ENCODE measurements around the gene DHRS3.
A peak's percentile ranks its signal among the peaks of the same experiment; 100 is the strongest.

The DHRS3 gene

DNA sequence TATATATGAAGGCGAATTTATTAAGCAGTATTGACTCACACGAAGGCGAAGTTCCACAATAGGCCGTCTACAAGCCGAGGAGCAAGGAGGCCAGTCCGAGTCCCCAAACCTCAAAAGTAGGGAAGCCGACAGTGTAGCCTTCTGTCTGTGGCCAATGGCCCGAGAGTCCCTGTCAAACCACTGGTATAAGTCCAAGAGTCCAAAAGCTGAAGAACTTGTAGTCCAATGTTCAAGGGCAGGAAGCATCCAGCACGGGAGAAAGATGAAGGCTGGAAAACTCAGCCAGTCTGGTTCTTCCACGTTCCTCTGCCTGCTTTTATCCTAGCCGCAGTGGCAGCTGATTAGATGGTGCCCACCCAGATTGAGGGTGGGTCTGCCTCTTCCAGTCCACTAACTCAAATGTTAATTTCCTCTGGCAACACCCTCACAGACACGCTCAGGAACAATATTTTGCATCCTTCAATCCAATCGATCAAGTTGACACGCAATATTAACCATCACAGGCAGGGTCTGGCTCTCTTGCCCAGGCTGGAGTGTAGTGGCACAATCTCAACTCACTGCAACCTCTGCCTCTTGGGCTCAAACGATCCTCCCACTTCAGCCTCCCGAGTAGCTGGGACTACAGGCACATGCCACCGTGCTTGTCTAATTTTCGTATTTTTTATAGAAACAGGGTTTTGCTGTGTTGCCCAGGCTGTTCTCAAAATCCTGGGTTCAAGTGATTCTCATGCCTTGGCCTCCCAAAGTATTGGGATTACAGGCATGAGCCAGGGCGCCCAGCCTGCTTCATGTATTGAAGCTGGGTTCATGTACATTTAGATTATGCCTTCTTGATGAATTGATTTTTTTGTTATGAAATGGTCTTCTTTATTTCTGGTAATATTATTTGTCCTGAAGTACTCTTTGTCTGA, 85.3 kb downstream of the DHRS3 start:
- DNase-seq: peak; percentile 20

DNA sequence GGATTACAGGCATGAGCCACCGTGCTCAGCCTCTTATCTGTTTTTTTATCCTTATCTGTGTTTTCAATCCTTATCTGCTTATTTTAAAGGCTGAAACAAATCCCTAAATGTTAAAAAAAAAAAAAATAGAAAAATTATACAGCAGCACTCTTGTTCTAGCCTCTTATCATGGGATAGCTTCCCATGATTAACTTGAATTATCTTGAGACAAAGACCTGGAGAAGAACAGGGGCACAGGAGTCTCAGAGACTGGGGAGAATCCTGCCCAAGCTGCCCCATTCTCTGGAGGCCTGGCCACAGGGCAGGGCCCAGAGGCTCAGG, 86.9 kb downstream of the DHRS3 start:
- DNase-seq: peak; percentile 38

DNA sequence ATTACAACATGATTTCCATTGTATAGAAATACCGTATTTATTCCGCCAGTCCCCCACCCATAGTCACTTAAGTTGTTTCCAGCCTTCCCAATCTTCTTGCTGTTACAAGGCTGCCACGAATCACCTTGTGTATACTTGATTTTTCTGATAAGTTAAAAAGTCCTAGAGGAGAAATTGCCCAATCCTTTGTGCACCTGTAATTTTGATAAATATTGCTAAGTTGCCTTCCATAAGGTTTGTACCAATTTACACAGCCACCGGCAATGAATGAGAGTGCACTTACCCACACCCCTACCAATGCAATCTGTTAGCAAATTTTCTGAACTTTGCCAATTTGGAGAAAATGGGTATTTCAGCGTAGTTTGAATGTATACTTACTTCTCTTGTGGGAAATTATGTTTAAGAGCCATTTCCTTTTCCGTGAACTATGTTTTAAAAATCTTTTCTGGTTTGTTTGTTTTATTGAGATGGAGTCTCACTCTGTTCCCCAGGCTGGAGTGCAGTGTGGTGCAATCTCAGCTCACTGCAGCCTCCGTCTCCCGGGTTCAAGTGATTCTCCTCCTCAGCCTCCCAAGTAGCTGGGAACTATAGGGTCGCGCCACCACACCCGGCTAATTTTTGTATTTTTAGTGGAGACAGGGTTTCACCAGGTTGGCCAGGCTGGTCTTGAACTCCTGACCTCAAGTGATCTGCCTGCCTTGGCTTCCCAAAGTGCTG, 87.4 kb downstream of the DHRS3 start:
- peak; percentile 11 for DNase-seq

DNA sequence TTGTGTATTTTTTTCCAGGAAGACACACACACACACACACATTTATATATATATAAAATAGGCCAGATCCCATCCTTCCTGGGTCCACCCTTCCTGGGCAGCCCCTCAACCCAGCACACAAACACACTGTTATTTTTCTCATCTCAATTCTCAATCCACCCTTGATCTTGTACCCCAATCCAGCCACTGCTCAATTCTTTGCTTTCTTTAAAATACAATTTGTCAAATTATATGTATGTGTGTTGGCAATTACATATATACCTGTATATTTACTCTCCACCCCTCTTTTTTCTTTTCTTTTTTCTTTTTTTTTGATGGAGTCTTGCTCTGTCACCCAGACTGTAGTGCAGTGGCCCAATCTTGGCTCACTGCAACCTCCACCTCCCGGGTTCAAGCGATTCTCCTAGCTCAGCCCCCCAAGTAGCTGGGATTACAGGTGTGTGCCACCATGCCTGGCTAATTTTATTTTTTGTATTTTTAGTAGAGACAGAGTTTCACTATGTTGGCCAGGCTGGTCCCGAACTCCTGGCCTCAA, 88.3 kb downstream of the DHRS3 start:
- peak; percentile 0 for DNase-seq

DNA sequence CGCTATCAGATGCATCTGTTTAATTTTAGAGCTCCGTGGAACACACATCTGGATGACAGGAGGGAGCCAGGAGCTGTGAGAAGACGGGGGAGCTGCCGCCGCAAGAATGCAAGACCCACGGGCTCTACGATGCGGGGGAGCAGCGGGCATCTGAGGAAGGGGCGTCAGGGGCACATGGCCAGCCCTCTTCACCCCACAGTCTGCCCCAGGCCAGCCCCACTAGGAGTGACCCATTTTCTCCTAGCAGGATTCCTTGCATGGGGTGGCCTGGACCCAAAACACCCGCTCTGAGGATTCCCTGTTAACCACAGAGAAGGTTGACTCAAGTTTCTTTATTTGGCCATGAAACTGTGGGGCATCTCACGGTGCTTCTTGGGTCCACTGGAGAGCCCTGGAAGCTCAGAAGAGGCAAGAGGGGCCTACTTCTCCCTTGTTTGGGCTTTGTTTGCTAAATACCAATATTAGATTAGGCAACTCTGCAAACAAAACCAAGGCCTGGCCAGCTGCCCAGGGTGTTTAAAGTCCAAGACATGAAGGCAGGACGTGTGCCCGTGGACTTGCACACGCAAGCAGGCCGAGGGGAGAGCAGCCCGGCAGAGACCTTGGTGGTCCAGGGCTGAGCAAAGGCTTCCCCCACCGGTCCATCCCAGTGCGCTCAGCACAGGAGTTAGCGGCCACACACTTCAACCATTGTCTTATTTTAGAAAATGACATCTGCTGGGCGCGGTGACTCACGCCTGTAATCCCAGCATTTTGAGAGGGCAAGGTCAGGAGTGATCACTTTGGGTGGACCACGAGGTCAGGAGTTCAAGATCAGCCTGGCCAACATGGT, 89.8 kb downstream of the DHRS3 start:
- DNase-seq: peak; percentile 42

DNA sequence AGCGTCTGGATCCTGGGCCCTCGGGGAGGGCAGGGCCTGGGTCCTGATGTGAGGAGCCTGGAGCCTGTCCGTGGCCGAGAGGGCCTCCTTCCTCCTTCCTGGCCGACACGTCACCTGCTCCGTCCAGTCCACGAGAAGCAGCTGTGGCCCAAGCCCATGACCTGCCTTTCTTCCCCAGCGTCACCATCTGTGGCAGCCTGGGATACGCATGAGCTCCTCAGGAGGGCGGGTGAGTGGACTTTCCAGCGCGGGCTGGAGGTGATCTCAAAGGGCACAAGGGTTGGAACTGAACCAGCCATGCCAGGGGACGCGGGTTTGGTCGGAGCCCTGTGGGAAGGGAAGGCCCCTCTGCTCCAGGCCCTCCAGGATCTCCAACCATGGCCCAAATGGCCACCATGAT, 90.4 kb downstream of the DHRS3 start:
- peak; percentile 46 for DNase-seq

DNA sequence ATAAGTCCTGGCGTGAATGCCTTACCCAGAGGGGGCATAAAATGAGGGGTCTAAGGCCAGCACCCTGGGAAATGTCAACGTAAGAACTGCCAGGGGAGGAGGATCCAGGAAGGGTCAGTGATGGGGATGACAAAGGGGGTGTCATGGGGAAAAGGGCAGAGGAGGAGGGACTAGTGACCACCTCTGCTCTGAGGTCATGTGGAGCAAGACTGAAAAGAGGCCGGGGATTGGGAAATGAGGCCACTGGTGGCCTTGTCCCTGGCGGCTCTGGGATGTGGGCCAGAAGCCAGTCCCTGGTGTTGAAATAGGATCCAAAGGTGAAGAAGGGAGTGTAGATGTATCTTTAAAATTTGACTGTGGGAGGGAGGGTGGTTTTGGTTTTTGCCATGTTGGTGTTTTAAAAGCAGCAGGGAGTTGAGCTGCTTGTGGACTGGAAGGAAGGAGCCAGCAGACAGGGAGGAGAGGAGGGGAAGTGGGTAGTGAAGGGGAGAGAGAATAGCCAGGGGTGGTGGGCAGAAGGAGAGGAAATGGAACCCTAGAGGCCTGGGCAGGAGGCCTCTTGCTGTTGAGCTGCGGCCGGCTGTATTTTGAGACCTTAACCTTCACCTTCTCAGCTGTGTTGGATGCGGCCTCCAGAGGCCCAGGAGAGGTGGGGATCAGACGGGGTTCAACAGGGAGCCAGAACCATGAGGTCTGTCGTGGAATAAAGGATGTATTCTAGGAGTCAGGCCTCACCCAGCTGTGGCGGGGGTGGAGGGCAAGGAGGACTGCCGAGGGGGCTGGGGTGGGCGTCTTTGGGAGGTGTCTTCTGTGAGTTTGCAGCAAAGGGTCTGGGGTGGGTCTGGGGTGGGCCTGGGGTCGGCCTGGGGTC, 92.5 kb downstream of the DHRS3 start:
- DNase-seq: peak; percentile 44

DNA sequence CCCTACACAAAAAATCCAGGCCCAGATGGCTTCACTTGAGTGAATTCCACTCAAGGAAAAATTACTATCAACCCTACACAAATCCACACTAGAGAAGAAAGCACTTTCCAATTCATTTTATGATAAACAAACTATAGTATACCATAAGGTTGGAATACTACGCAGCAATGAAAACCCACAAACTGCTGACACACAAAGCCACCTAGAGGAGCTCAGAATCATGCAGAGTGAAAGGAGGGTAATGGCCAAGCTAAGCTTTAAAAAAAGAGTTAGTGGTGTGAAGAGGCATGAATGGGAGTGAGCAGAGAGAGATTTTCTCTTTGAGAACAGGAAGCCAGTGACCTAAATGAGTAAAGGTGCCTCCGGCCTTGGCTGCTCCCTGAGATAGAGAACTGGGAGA, 93.7 kb downstream of the DHRS3 start:
- DNase-seq: peak; percentile 8

DNA sequence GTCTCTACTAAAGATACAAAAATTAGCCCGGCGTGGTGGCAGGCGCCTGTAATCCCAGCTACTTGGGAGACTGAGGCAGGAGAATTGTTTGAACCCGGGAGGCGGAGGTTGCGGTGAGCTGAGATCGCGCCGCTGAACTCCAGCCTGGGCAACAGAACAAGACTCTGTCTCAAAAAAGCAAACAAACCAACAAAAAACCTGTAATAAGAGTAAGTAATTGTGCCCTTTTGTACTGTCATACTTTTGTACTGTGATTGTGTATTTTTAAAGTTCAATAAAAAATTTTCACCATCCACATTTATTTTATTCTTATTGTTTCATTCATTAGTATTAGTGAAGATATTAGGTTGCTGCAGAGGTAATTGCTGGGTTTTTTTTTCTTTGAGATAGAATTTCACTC, 95.2 kb downstream of the DHRS3 start:
- DNase-seq: peak; percentile 4

DNA sequence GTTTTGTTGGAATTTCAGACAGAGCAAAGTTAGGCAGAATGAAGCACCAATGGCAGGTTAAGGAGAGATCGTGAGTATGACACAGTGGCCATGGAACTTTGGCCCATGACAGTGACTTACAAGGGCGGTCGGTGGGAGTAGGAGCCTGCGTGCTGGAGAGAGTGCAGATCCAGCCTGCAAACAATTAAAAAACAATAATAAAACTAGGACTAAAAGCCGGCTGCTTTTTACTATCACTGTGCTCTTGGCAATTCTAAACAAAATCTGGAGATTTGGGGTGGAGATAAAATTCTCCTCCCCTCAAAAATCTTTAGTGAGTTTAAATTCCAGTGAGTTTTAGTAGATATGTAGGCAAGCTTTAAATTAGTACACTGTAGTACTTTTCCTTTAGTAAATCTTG, 96.9 kb downstream of the DHRS3 start:
- DNase-seq: peak; percentile 30

DNA sequence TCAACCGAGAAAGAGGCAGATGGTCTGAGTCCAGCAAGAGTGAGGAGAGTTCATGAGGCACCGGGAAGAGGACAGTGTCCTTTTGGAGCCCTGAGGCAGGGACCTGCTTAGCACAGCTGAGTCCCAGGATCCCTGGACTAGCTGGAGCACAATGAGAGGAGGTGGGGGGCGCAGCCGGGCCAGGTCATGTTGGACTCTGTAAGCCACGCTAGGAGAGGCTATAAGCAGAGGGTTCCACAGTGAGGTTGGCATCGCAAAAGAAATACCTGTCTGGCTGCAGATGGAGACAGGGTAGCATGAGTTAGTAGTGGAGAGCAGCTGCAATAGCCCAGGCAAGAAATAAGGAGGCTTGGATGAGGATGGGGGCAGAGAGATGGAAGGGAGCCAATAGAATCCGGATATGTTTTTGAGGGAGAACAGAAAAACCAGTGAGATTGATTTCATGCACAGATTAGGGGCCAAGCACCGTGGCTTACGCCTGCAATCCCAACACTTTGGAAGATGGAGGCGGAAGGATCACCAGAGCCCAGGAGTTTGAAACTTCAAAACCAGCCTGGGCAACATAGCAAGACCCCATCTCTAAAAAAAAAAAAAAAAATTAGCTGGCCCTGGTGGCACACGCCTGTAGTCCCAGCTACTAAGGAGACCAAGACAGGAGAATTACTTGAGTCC, 98.2 kb downstream of the DHRS3 start:
- DNase-seq: no peak

DNA sequence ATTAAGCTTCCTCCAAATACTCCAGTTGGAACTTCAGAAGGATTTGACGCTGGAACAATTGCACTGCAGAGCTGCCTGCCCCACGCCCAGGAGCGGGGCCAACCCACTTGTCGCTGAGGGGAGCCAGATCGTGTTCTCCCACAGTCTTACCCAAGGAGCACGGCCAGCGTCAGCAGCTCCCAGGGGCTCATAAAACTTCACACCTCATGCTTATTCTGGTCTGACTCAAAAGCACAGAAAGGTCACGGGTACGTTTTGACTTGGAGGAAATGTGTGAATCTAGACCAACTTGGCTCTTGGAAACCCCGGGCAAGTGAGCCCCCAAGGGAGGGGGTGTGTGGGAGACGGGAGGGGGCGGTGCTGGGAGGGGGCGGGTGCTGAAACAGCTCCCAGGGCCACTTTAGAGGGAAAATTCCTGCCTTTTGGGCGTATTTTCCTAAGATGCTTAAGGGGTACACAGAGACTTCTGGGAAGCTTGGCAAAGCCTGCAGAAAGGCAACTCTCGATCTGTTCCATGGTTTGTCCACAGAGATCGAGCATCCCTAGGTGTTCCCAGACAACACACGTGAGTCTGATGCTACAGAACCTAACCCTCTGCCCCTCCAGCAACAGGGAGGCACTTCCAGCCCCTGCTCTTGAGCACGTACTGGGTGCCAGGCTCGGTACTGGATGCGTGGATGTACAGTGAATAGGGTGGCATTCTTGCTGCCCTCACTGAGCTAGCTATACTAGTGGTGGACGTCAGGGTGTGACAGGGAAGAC, 98.9 kb downstream of the DHRS3 start:
- DNase-seq: peak; percentile 55
